Endothelial cell (in vitro differentiated cells): ENCODE results near the gene ASAH2. TPM values are rescaled to one million over a fixed set of nuclear protein-coding genes. Genes with fewer than 3 reads are reported as not detected.

Experiments
- DNase-seq: peaks from one replicate; pipeline ENCODE4 v3.0.0; 2021; ENCODE audit warnings: low spot score
- H3K27ac Mint-ChIP-seq: one replicate; pipeline ENCODE4 v1.8.0; 2021; ENCODE audit warnings: mixed read lengths, inconsistent platforms; ENCODE audit not compliant: unreplicated experiment
- H3K27me3 Mint-ChIP-seq: one replicate; pipeline ENCODE4 v1.8.0; 2021; ENCODE audit warnings: mild to moderate bottlenecking, moderate library complexity, mixed read lengths, inconsistent platforms; ENCODE audit not compliant: unreplicated experiment
- H3K36me3 Mint-ChIP-seq: one replicate; pipeline ENCODE4 v1.8.0; 2021; ENCODE audit warnings: mild to moderate bottlenecking, low read depth, mixed read lengths, inconsistent platforms; ENCODE audit not compliant: unreplicated experiment
- H3K4me1 Mint-ChIP-seq: one replicate; pipeline ENCODE4 v1.8.0; 2021; ENCODE audit warnings: mild to moderate bottlenecking, mixed read lengths, inconsistent platforms; ENCODE audit not compliant: unreplicated experiment
- H3K4me3 Mint-ChIP-seq: one replicate; pipeline ENCODE4 v1.8.0; 2021; ENCODE audit warnings: mild to moderate bottlenecking, mixed read lengths, inconsistent platforms; ENCODE audit not compliant: unreplicated experiment
- H3K9me3 Mint-ChIP-seq: one replicate; pipeline ENCODE4 v1.8.0; 2021; ENCODE audit warnings: mixed read lengths, inconsistent platforms; ENCODE audit not compliant: unreplicated experiment
- total RNA-seq: library from RNA; stranded (reverse); fragmentation: NEBNext Ultra II Directional; extraction: Animal tissue kit (Norgen Biotek cat#: 25700); gene quantifications from one replicate; pipeline ENCODE4 v1.2.1, GENCODE V29; 2021; ENCODE audit not compliant: unreplicated experiment
- TF ChIP-seq, protein P1 (sequence below): fragments of 200-600 bp; sonication (generic); IDR thresholded peaks from one replicate; pipeline ENCODE4 v1.5.0; 2021; ENCODE audit warnings: antibody characterized with exemption; ENCODE audit not compliant: unreplicated experiment

The ASAH2 gene
- total RNA-seq, 1 donor from 2014 or later = 1.7 TPM

- H3K27me3 Mint-ChIP-seq = peaks cover 2% of the 10 kb centered on the region
- H3K4me3 Mint-ChIP-seq = no peak overlapping the region
- H3K4me1 Mint-ChIP-seq = no peaks in the 10 kb centered on the region
- no peak for DNase-seq
- H3K27ac Mint-ChIP-seq = no peak overlapping the region
- H3K9me3 Mint-ChIP-seq = no peaks in the 10 kb centered on the region
- no peaks in the 10 kb centered on the region for H3K36me3 Mint-ChIP-seq
- TF ChIP-seq, protein P1, sequence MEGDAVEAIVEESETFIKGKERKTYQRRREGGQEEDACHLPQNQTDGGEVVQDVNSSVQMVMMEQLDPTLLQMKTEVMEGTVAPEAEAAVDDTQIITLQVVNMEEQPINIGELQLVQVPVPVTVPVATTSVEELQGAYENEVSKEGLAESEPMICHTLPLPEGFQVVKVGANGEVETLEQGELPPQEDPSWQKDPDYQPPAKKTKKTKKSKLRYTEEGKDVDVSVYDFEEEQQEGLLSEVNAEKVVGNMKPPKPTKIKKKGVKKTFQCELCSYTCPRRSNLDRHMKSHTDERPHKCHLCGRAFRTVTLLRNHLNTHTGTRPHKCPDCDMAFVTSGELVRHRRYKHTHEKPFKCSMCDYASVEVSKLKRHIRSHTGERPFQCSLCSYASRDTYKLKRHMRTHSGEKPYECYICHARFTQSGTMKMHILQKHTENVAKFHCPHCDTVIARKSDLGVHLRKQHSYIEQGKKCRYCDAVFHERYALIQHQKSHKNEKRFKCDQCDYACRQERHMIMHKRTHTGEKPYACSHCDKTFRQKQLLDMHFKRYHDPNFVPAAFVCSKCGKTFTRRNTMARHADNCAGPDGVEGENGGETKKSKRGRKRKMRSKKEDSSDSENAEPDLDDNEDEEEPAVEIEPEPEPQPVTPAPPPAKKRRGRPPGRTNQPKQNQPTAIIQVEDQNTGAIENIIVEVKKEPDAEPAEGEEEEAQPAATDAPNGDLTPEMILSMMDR = no peak
Observed at GRCh38 chr10:50291261-50291850, 40.0 kb upstream of the ASAH2 start.

- no peaks in the 10 kb centered on the region for H3K36me3 Mint-ChIP-seq
Observed at GRCh38 chr10:50289196-50289595, 37.9 kb upstream of the ASAH2 start.

DNA sequence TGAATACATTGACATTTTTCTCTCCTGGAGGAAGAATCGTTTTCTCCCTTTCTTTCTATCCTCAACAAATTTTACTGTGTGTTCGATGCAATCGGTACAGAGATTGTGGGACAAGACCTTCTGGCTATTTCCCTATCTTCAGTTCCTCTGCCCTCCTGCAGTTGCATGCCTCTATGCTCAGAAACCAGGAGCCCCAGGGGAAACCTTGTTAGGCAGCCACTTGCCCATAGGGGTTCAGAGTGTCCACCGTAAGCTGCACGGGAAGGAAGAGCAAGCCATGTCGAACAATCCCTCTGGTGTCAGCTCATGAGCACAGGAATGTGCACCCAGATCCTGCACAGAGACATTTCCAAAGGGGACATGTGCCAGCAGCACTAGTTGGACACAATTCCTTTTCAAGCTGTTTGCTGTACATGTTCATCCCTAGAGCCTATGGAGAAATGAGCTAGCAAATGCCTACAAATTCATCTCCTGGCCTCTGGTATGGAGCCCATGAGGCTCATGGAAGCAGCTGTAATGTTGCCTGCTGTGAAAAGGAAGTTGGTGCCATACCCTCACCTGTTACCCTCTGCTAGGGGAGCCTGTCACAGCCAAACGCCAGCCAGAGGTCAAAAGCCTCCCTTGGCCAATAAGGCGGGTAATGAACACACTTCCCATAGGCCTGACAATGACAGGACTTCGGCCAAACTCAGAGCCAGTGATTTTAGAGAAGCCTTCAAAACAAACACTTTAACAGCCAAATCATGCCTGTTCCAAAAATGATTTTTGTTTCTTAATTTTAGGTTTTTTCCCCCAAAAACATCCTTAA lies 35.9 kb upstream of the ASAH2 start:
- TF ChIP-seq, protein P1 = no peak
- Mint-ChIP-seq H3K36me3 (no peaks in the 10 kb centered on the region), H3K27ac (no peak overlapping the region), H3K27me3 (no peaks in the 10 kb centered on the region), H3K9me3 (no peaks in the 10 kb centered on the region), H3K4me3 (no peak overlapping the region), H3K4me1 (no peaks in the 10 kb centered on the region)
- no peak for DNase-seq

More at GRCh38 chr10:50289196-50289595, 37.9 kb upstream of the ASAH2 start:
- TF ChIP-seq, protein P1 = no peak
- H3K9me3 Mint-ChIP-seq = no peaks in the 10 kb centered on the region
- no peaks in the 10 kb centered on the region for H3K27me3 Mint-ChIP-seq
- no peak for DNase-seq
- H3K4me1 Mint-ChIP-seq = no peaks in the 10 kb centered on the region
- no peak overlapping the region for H3K27ac Mint-ChIP-seq
- no peak overlapping the region for H3K4me3 Mint-ChIP-seq

- TF ChIP-seq, protein P1 = no peak
- Mint-ChIP-seq H3K4me1 (no peaks in the 10 kb centered on the region), H3K4me3 (no peak overlapping the region), H3K27me3 (no peaks in the 10 kb centered on the region), H3K36me3 (no peaks in the 10 kb centered on the region), H3K9me3 (no peaks in the 10 kb centered on the region), H3K27ac (no peak overlapping the region)
- DNase-seq = no peak
Observed at GRCh38 chr10:50286517-50286916, 35.2 kb upstream of the ASAH2 start.

GRCh38 chr10:50281967-50282522 lies 30.7 kb upstream of the ASAH2 start:
- Mint-ChIP-seq H3K4me3 (no peak overlapping the region), H3K4me1 (no peaks in the 10 kb centered on the region), H3K9me3 (no peaks in the 10 kb centered on the region), H3K36me3 (no peaks in the 10 kb centered on the region), H3K27me3 (no peaks in the 10 kb centered on the region), H3K27ac (no peak overlapping the region)
- TF ChIP-seq, protein P1 = no peak
- DNase-seq = no peak
